ENCODE measurements around the gene CNST. TPM values are rescaled to one million over a fixed set of nuclear protein-coding genes. Genes with fewer than 3 reads are reported as not detected.
"Not testable (repeated sequence)": the region's sequence is repeated elsewhere in the genome, so short reads cannot be mapped to it uniquely, and the experiment has no call there.

The CNST gene
- total RNA-seq, 1 donor from 2014 or later: 35.2 TPM

DNA sequence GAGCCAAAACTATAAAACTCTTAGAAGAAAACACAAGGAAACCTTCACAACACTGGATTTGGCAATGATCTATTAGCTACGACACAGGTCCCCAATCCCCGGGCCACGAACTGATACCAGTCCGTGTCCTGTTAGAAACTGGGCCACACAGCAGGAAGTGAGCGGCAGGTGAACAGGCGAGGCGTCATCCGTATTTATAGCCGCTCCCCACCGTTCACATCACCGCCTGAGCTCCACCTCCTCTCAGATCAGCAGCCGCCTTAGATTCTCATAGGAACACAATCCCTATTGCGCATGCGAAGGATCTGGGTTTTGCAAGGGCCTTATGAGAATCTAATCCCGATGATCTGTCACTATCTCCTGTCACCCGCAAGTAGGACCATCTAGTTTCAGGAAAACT lies 12.1 kb upstream of the CNST start:
- TF ChIP-seq, protein P1, sequence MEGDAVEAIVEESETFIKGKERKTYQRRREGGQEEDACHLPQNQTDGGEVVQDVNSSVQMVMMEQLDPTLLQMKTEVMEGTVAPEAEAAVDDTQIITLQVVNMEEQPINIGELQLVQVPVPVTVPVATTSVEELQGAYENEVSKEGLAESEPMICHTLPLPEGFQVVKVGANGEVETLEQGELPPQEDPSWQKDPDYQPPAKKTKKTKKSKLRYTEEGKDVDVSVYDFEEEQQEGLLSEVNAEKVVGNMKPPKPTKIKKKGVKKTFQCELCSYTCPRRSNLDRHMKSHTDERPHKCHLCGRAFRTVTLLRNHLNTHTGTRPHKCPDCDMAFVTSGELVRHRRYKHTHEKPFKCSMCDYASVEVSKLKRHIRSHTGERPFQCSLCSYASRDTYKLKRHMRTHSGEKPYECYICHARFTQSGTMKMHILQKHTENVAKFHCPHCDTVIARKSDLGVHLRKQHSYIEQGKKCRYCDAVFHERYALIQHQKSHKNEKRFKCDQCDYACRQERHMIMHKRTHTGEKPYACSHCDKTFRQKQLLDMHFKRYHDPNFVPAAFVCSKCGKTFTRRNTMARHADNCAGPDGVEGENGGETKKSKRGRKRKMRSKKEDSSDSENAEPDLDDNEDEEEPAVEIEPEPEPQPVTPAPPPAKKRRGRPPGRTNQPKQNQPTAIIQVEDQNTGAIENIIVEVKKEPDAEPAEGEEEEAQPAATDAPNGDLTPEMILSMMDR (IDR thresholded peaks at IDR 0.05): no peak
- intact Hi-C loops (cut with micrococcal nuclease): no loop called here
- peaks cover 85% of the 10 kb centered on the region for H3K36me3 Mint-ChIP-seq (ENCODE audit: low read depth)
- no peaks in the 10 kb centered on the region for H3K27me3 Mint-ChIP-seq
- DNase-seq: no peak
- ATAC-seq (ENCODE audit: low read depth): no peak
- H3K9me3 Mint-ChIP-seq: no peaks in the 10 kb centered on the region
- H3K27ac Mint-ChIP-seq: no peak overlapping the region
- no peaks in the 10 kb centered on the region for H3K4me1 Mint-ChIP-seq
- CTCF ChIA-PET: no interaction called here
- H3K4me3 Mint-ChIP-seq: no peak overlapping the region
- POLR2A ChIA-PET: no interaction called here

DNA sequence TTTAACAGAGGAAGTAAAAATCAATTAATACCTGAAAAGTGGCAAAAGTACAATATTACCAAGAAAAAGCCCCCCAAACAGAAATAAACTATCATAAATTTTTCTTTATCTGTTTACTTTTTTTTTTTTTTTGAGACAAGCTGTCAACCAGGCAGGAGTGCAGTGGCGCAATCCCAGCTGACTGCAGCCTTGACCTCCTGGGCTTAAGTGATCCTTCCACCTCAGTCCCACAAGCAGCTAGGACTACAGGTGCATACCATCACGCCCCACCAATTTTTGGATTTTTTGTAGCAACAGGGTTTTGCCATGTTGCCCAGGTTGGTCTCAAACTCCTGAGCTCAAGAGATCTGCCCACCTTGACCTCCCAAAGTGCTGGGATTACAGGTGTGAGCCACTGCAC lies 8.2 kb upstream of the CNST start:
- POLR2A ChIA-PET: no interaction called here
- CTCF ChIA-PET: no interaction called here
- Mint-ChIP-seq H3K27ac (no peak overlapping the region), H3K36me3 (ENCODE audit: low read depth) (peaks cover 78% of the 10 kb centered on the region), H3K27me3 (no peaks in the 10 kb centered on the region), H3K4me1 (no peaks in the 10 kb centered on the region), H3K9me3 (no peaks in the 10 kb centered on the region), H3K4me3 (no peak overlapping the region)
- TF ChIP-seq, protein P1 (IDR thresholded peaks at IDR 0.05): no peak
- intact Hi-C loops (cut with micrococcal nuclease): no loop called here
- ATAC-seq (ENCODE audit: low read depth) (no peak), DNase-seq (no peak)

DNA sequence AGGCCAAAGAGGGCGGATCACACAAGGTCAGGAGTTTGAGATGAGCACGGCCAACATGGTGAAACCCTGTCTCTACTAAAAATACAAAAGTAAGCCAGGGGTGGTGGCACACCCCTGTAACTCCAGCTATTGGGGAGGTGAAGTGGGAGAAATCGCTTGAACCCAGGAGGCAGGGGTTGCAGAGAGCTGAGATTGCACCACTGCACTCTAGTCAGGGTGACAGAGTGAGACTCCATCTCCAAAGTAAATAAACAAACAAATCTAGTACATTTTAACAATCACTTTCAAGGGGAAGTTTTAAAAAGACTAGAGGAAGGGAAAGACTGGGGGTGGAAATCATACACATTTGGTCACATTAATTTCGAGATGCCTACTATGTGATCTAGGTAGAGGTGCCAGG lies 6.9 kb upstream of the CNST start:
- TF ChIP-seq, protein P1 (IDR thresholded peaks at IDR 0.05): no peak
- intact Hi-C loops (cut with micrococcal nuclease): no loop called here
- POLR2A ChIA-PET: no interaction called here
- CTCF ChIA-PET: no interaction called here
- Mint-ChIP-seq H3K36me3 (ENCODE audit: low read depth) (peaks cover 71% of the 10 kb centered on the region), H3K27me3 (no peaks in the 10 kb centered on the region), H3K9me3 (no peaks in the 10 kb centered on the region), H3K4me1 (peaks cover 6% of the 10 kb centered on the region), H3K4me3 (no peak overlapping the region), H3K27ac (no peak overlapping the region)
- no peak for ATAC-seq (ENCODE audit: low read depth)
- DNase-seq: no peak

DNA sequence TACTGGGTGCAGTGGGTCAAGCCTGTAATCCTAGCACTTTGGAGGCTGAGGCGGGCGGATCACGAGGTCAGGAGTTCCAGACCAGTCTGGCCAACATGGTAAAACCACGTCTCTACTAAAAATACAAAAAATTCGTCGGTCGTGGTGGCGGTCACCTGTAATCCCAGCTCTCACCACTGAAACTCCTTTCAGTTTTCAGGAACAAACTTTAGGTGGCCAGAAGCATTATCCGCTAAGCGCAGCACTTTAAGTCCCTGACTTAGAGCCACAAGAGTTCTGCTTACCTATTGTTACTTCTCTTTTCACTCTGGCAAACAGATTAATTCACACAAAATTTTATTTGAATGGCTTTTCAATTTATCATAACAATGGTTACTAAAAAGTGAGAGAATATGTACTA lies 5.4 kb upstream of the CNST start:
- H3K27me3 Mint-ChIP-seq; CTCF ChIA-PET; H3K9me3 Mint-ChIP-seq; ATAC-seq (ENCODE audit: low read depth); POLR2A ChIA-PET; H3K27ac Mint-ChIP-seq; H3K4me3 Mint-ChIP-seq; DNase-seq: not testable (repeated sequence)
- intact Hi-C loops (cut with micrococcal nuclease): loop anchor here (10.0 kb wide), 1 partner anchor 544 kb away; the partner anchor contains the start of gene ZNF669
- peaks cover 62% of the 10 kb centered on the region for H3K36me3 Mint-ChIP-seq (ENCODE audit: low read depth)
- H3K4me1 Mint-ChIP-seq: peaks cover 21% of the 10 kb centered on the region

DNA sequence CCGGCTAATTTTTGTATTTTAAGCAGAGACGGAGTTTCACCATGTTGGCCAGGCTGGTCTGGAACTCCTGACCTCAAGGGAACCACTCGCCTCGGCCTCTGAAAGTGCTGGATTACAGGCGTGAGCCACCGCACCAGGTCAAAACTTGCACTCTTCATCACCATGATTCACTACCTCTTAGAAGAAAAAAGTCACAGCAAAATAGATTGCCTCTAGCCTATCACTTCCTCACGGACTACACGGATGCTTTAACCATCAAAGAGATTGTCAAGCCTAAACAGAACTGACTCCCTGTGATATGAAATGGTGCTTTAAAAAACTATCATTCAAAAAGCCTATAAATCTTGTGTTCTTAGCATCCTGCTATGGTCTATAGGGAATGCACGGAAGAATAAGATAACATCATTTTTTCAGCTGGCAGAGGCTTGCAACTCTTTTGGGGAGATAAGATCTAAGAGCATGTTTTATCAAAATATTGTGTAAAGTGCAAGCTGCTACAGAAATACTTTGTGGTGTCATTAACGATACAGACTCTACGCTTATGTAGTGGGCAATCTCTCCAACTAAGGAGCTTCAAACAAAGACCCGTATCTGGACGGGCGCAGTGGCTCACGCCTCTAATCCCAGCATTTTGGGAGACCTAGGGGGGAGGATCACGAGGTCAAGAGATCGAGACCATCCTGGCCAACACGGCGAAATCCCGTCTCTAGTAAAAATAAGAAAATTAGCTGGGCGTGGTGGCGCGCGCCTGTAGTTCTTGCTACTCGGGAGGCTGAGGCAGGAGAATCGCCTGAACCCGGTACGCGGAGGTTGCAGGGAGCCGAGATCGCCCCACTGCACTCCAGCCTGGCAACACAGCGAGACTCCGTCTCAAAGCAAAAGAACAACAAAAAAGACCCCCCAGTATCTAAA lies 1.2 kb upstream of the CNST start:
- Mint-ChIP-seq H3K4me1 (peaks cover 48% of the 10 kb centered on the region), H3K27me3 (no peaks in the 10 kb centered on the region), H3K36me3 (ENCODE audit: low read depth) (peaks cover 40% of the 10 kb centered on the region), H3K9me3 (no peaks in the 10 kb centered on the region), H3K4me3 (peak overlapping the region; percentile 99), H3K27ac (peak overlapping the region; percentile 97)
- intact Hi-C loops (cut with micrococcal nuclease): loop anchor here (5.0 to 10.0 kb wide), 3 partner anchors 117 to 647 kb away; partner anchors contain the start of gene ZNF669
- ATAC-seq (ENCODE audit: low read depth): no peak
- ChIA-PET CTCF (no interaction called here), POLR2A (interaction anchor here (0.7 to 3.9 kb wide), 7 partner anchors 16 to 1836 kb away, joined by 3 to 34 read pairs (median 4); partner anchors contain the start of genes AHCTF1 and SMYD3)
- TF ChIP-seq, protein P1 (IDR thresholded peaks at IDR 0.05): no peak
- no peak for DNase-seq
